Gastrocnemius medialis (tissue), 4 donors: ENCODE results near the gene HNRNPC. TPM values are rescaled to one million over a fixed set of nuclear protein-coding genes. Genes with fewer than 3 reads are reported as not detected.

ENCODE experiments used
- ATAC-seq, 2 donors: fragments of 150-250 bp; one replicate each; pipeline ENCODE4 v1.9.1; 2016
- DNase-seq, 2 donors: peaks; one replicate each; pipeline ENCODE4 v3.0.0-alpha.2; 2019
- H3K27ac ChIP-seq, 4 donors: fragments of 200-600 bp; sonication (generic); 1 replicate in 1 of 4; 2 replicates in 3 of 4; pipeline ENCODE4 v1.5.1; 2016 to 2018; ENCODE audit warnings: mild to moderate bottlenecking in 2 of 4, moderate library complexity in 1 of 4
- H3K27me3 ChIP-seq, 3 donors: fragments of 200-600 bp; sonication (generic) in 2 of 3; 1 replicate in 1 of 3; 2 replicates in 2 of 3; pipeline versions ENCODE4 v1.5.1 to v1.6.0; 2016 to 2019; ENCODE audit warnings: mild to moderate bottlenecking in 1 of 3, moderate library complexity in 1 of 3
- H3K36me3 ChIP-seq, 2 donors: fragments of 200-600 bp; sonication (generic) in 1 of 2; one replicate each; pipeline ENCODE4 v1.5.1; 2017 to 2018
- H3K4me1 ChIP-seq, 2 donors: fragments of 200-600 bp; sonication (generic) in 1 of 2; one replicate each; pipeline ENCODE4 v1.5.1; 2016 to 2017; ENCODE audit warnings: mild to moderate bottlenecking in 2 of 2
- H3K4me3 ChIP-seq, 4 donors: fragments of 200-600 bp; sonication (generic) in 3 of 4; 1 replicate in 1 of 4; 2 replicates in 3 of 4; pipeline ENCODE4 v1.5.1; 2016 to 2019; ENCODE audit warnings: mild to moderate bottlenecking in 2 of 4
- H3K9me3 ChIP-seq, 3 donors: fragments of 200-600 bp; sonication (generic) in 2 of 3; 1 replicate in 1 of 3; 2 replicates in 2 of 3; pipeline ENCODE4 v1.5.1; 2016 to 2019
- POLR2A ChIP-seq, 2 donors: fragments of 450-650 bp; IDR thresholded peaks; one replicate each; pipeline ENCODE4 v1.6.1; 2017; ENCODE audit warnings: antibody characterized with exemption in 2 of 2, mild to moderate bottlenecking in 2 of 2, moderate library complexity in 2 of 2
- in situ Hi-C, 4 donors: fragments of 200-750 bp; cut with MboI; loops; one replicate each; pipeline versions ENCODE4 v1.15.0 to v1.8.0; 2017; ENCODE audit warnings: low sequenced_read_pairs in 4 of 4
- intact Hi-C: fragments of 100-400 bp; cut with DNase I; formaldehyde crosslinking; loops from one replicate; pipeline ENCODE4 v1.15.1; 2023; ENCODE audit warnings: low total_unique reads
- total RNA-seq, 4 donors: library from RNA; depleted of rRNA; stranded (reverse); fragments of >200 nt; gene quantifications; one replicate each; pipeline versions ENCODE4 v1.1.0 to v1.2.3, GENCODE V29; 2016
- TF ChIP-seq, protein P1 (sequence below), 5 experiments: fragments of 450-650 bp in 3 of 5; fragments of 200-600 bp in 2 of 5; sonication (generic) in 2 of 5; IDR thresholded peaks in 4 of 5; conservative IDR thresholded peaks in 1 of 5; 1 replicate in 4 of 5; 2 replicates in 1 of 5; pipeline ENCODE4 v1.5.1; 2016 to 2019; ENCODE audit warnings: antibody characterized with exemption in 5 of 5, mild to moderate bottlenecking in 3 of 5, moderate library complexity in 3 of 5

The HNRNPC gene
- total RNA-seq, 4 donors from 2014 or later, result 281 to 357 (median 318) TPM

DNA sequence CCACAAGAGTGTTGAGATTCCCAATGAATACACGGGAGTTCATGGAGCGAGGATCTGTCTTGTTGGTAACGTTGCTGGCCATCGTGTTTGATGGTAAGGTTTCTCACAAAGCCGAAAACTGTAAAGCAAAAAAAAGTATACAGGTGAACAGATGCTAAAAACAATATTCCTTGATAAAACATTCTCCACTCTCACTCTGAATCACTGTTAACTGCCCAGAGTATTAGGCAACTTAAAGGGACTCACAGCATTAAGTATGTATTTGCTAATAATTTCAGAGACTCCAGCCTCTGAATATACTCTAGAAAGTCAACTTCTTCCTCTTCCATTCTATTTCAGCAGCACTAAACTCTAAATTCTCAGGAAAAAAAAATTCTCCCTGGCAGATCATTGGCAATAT, 35.1 kb downstream of the HNRNPC start:
- intact Hi-C loops, result no loop called here
- Histone ChIP-seq H3K9me3 (no peaks in the 10 kb centered on the region), H3K4me3 (no peak overlapping the region), H3K36me3 (peaks cover 0 to 51% of the 10 kb centered on the region in 2 donors), H3K27ac (no peak overlapping the region), H3K27me3 (no peaks in the 10 kb centered on the region), H3K4me1 (peaks cover 43 to 54% of the 10 kb centered on the region in 2 donors)
- ATAC-seq (no peak), DNase-seq (no peak)
- in situ Hi-C loops, result loop anchor here in 1 of 4 donors (25.0 kb wide), 1 partner anchor 153 kb away; the partner anchor contains the start of gene SUPT16H
- TF ChIP-seq, protein P1, sequence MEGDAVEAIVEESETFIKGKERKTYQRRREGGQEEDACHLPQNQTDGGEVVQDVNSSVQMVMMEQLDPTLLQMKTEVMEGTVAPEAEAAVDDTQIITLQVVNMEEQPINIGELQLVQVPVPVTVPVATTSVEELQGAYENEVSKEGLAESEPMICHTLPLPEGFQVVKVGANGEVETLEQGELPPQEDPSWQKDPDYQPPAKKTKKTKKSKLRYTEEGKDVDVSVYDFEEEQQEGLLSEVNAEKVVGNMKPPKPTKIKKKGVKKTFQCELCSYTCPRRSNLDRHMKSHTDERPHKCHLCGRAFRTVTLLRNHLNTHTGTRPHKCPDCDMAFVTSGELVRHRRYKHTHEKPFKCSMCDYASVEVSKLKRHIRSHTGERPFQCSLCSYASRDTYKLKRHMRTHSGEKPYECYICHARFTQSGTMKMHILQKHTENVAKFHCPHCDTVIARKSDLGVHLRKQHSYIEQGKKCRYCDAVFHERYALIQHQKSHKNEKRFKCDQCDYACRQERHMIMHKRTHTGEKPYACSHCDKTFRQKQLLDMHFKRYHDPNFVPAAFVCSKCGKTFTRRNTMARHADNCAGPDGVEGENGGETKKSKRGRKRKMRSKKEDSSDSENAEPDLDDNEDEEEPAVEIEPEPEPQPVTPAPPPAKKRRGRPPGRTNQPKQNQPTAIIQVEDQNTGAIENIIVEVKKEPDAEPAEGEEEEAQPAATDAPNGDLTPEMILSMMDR (IDR thresholded peaks at IDR 0.05 in 4 of 5, conservative IDR thresholded peaks at IDR 0.05 in 1 of 5), result no peak
- no peak for TF ChIP-seq POLR2A (IDR thresholded peaks at IDR 0.05)

DNA sequence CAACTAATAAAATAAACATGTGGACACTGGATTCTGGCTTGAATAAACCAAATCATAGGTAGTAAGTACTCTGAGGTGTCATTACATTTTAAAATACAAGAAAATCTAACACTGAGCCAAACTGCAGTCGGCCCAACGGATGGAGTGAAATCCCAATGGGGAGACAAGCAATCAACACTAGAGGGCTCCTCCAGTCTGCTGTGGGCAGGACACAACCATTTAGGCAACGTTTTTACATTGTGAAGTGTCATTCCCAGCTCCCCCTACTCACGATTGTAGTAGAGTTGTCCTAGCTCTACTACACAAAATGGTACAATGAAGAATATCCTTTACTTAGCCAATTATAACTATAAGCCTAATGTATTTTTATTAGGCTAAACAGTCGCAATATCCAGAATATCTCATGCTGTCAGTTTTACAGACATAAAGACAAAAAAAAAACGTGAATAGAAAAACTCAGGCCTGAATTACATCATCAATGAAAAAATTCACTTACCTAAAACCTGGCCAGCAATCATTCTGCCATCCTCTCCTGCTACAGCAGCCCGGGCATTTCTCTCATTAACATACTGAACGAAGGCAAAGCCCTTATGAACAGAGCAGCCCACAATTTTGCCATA, 35.7 kb downstream of the HNRNPC start:
- Histone ChIP-seq H3K4me3 (no peak overlapping the region), H3K27ac (peak overlapping the region in 1 of 4 donors; percentile 8), H3K27me3 (no peaks in the 10 kb centered on the region), H3K4me1 (peaks cover 43 to 54% of the 10 kb centered on the region in 2 donors), H3K36me3 (peaks cover 0 to 56% of the 10 kb centered on the region in 2 donors), H3K9me3 (no peaks in the 10 kb centered on the region)
- intact Hi-C loops, result no loop called here
- no peak for DNase-seq
- no peak for ATAC-seq
- in situ Hi-C loops, result loop anchor here in 1 of 4 donors (25.0 kb wide), 1 partner anchor 154 kb away; the partner anchor contains the start of gene SUPT16H
- TF ChIP-seq, protein P1 (IDR thresholded peaks at IDR 0.05 in 4 of 5, conservative IDR thresholded peaks at IDR 0.05 in 1 of 5), result peak in 2 of 5 experiments; percentile 23 to 42
- TF ChIP-seq POLR2A (IDR thresholded peaks at IDR 0.05), result no peak

DNA sequence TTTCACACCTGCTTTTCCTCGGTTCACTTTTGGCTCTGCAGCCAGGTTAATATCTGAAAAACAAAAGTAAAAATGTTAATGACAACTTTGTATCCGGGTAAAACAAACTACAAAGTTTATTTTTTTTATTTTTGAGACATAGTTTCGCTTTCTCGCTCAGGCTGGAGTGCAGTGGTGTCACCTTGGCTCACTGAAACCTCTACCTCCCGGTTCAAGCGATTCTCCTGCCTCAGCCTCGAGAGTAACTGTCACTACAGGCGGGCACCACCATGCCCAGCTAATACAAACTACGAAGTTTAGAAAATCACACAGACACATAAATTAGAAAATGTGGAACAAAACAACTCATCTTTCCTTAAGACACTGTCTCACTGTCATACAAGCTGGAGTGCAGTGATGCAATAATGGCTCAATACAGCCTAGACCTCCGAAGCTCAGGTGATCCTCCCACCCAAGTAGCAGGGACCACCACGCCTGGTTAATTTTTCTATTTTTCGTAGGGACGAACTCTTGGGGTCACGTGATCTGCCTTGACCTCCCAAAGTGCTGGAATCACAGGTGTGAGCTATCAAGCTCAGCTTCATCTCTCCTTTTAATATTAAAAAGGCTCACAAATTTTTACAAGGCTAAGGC, 38.1 kb downstream of the HNRNPC start:
- ATAC-seq (no peak), DNase-seq (no peak)
- peaks cover 0 to 60% of the 10 kb centered on the region in 2 donors for H3K36me3 ChIP-seq
- in situ Hi-C loops, result loop anchor here in 1 of 4 donors (25.0 kb wide), 1 partner anchor 156 kb away; the partner anchor contains the start of gene SUPT16H
- intact Hi-C loops, result no loop called here
- TF ChIP-seq, protein P1 (IDR thresholded peaks at IDR 0.05 in 4 of 5, conservative IDR thresholded peaks at IDR 0.05 in 1 of 5), result no peak
- no peak for TF ChIP-seq POLR2A (IDR thresholded peaks at IDR 0.05)
- no peaks in the 10 kb centered on the region for H3K9me3 ChIP-seq
- H3K4me1 ChIP-seq, result peaks cover 33 to 45% of the 10 kb centered on the region in 2 donors
- no peak overlapping the region for H3K4me3 ChIP-seq
- H3K27me3 ChIP-seq, result no peaks in the 10 kb centered on the region
- H3K27ac ChIP-seq, result peak overlapping the region in 2 of 4 donors; percentile 10 to 20

DNA sequence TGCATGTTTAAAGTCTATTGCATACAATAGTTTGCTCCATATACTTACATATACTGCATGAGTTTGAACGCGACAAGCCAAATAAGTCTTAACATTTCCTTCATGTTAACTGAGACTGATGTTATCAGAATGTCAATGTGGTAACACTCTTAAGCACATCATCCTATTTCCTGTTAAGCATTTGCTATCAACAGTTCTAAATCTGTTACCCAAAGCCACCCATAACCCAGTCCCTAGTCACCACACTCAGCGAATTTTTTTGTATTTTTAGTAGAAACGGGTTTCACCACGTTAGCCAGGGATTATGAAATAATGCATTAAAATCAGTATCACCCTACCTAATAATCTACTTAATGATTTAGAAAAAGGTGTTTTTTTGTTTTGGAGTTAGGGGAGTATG, 39.4 kb downstream of the HNRNPC start:
- Histone ChIP-seq H3K4me1 (peaks cover 26 to 40% of the 10 kb centered on the region in 2 donors), H3K4me3 (no peak overlapping the region), H3K27ac (no peak overlapping the region), H3K36me3 (peaks cover 0 to 72% of the 10 kb centered on the region in 2 donors), H3K9me3 (no peaks in the 10 kb centered on the region), H3K27me3 (no peaks in the 10 kb centered on the region)
- intact Hi-C loops, result no loop called here
- TF ChIP-seq POLR2A (IDR thresholded peaks at IDR 0.05), result no peak
- TF ChIP-seq, protein P1 (IDR thresholded peaks at IDR 0.05 in 4 of 5, conservative IDR thresholded peaks at IDR 0.05 in 1 of 5), result no peak
- DNase-seq (no peak), ATAC-seq (no peak)
- in situ Hi-C loops, result loop anchor here in 1 of 4 donors (25.0 kb wide), 1 partner anchor 157 kb away; the partner anchor contains the start of gene SUPT16H
